ENCODE measurements around the gene CPA1.

The CPA1 gene

GRCh38 chr7:130393841-130394411 is 13.6 kb downstream of the CPA1 start:
- no peak for TF ChIP-seq GABPA (IDR thresholded peaks at IDR 0.05; ENCODE audit: low read depth)
- no peak for TF ChIP-seq REST (IDR thresholded peaks at IDR 0.05; ENCODE audit: insufficient replicate concordance, low read depth)
- TF ChIP-seq SPI1 (IDR thresholded peaks at IDR 0.05; ENCODE audit: borderline replicate concordance, low read depth) = peak; percentile 81
- peak; percentile 81 for TF ChIP-seq POLR2AphosphoS5 (IDR thresholded peaks at IDR 0.05; ENCODE audit: low read depth)
- no peak for TF ChIP-seq CTCF (IDR thresholded peaks at IDR 0.05; ENCODE audit: insufficient read depth, low read length)
- H3K4me3 ChIP-seq (replicated peaks; ENCODE audit: insufficient read depth, low read length) = no peak overlapping the region
- no peak overlapping the region for H3K27ac ChIP-seq (replicated peaks)
- no peaks in the 10 kb centered on the region for H3K27me3 ChIP-seq (ENCODE audit: insufficient read depth, poor library complexity, severe bottlenecking)
- DNase-seq (ENCODE audit: low read depth in 1 of 2, low spot score in 1 of 2) = peak in 1 of 2 experiments; percentile 44

GRCh38 chr7:130394421-130395195 is 14.3 kb downstream of the CPA1 start:
- TF ChIP-seq POLR2AphosphoS5 (IDR thresholded peaks at IDR 0.05; ENCODE audit: low read depth) = no peak
- no peak for TF ChIP-seq REST (IDR thresholded peaks at IDR 0.05; ENCODE audit: insufficient replicate concordance, low read depth)
- no peak for TF ChIP-seq GABPA (IDR thresholded peaks at IDR 0.05; ENCODE audit: low read depth)
- TF ChIP-seq CTCF (IDR thresholded peaks at IDR 0.05; ENCODE audit: insufficient read depth, low read length) = no peak
- TF ChIP-seq SPI1 (IDR thresholded peaks at IDR 0.05; ENCODE audit: borderline replicate concordance, low read depth) = no peak
- DNase-seq (ENCODE audit: low read depth in 1 of 2, low spot score in 1 of 2) = peak in 1 of 2 experiments; percentile 19
- no peaks in the 10 kb centered on the region for H3K27me3 ChIP-seq (ENCODE audit: insufficient read depth, poor library complexity, severe bottlenecking)
- H3K27ac ChIP-seq (replicated peaks) = no peak overlapping the region
- no peak overlapping the region for H3K4me3 ChIP-seq (replicated peaks; ENCODE audit: insufficient read depth, low read length)

- H3K4me3 ChIP-seq (replicated peaks; ENCODE audit: insufficient read depth, low read length) = no peak overlapping the region
- TF ChIP-seq GABPA (IDR thresholded peaks at IDR 0.05; ENCODE audit: low read depth) (no peak), POLR2AphosphoS5 (IDR thresholded peaks at IDR 0.05; ENCODE audit: low read depth) (no peak), CTCF (IDR thresholded peaks at IDR 0.05; ENCODE audit: insufficient read depth, low read length) (no peak), SPI1 (IDR thresholded peaks at IDR 0.05; ENCODE audit: borderline replicate concordance, low read depth) (no peak), REST (IDR thresholded peaks at IDR 0.05; ENCODE audit: insufficient replicate concordance, low read depth) (no peak)
- no peak overlapping the region for H3K27ac ChIP-seq (replicated peaks)
- H3K27me3 ChIP-seq (ENCODE audit: insufficient read depth, poor library complexity, severe bottlenecking) = no peaks in the 10 kb centered on the region
- no peak for DNase-seq (ENCODE audit: low read depth in 1 of 2, low spot score in 1 of 2)
These were observed 15.1 kb downstream of the CPA1 start for GRCh38 chr7:130395421-130395820.

Measured in HL-60 (cell line).